ENCODE results near the gene VWC2L. TPM values are rescaled to one million over a fixed set of nuclear protein-coding genes. Genes with fewer than 3 reads are reported as not detected.

The VWC2L gene
- total RNA-seq, 1 experiment from 2014 or later: not detected

DNA sequence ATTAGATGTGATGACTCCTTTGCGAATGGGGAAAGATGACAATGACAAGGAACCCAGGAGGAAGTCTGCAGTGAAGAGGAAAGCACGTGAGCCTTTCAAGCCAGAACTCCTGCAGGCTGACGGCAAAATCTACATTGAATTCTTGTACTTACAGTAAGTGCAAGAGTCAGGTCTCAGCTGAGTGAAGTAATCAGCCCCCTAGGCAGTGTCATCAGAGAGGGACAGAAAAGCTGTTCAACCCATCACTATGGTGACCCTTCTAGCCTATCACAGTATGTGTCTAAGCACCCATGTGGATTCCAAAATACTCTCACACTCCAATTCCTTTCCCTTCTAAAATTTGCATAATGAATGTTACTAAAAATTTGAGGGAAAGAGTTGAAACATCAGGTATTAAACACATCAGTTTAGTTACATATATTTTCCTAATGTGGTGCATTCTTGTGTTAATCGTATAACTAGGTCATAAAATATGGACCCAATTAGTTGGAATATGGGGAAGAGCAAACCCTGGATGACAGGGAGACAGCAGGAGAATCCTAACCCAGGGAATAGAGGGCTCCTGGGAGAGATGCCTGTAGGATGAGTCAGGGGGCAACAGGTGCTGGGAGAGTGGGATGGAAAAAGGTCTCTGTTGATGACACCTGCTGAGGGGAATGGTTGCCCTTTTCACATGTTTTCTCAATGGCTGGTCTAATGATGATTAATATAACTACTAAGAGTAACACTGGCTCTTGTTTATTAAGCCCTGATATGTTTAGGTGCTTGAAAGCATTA, 39.5 kb downstream of the VWC2L start:
- no peak overlapping the region for H3K4me3 ChIP-seq
- intact Hi-C loops (cut with micrococcal nuclease; ENCODE audit: unreplicated experiment): no loop called here
- H4K20me1 ChIP-seq (ENCODE audit: insufficient read depth): no peaks in the 10 kb centered on the region; the same call in 1 of the 2 replicates
- no TSS peak for BruUV-seq (replicated peaks)
- H3F3A ChIP-seq (ENCODE audit: insufficient read depth, low read depth): no peaks in the 10 kb centered on the region
- no peak overlapping the region for H2AFZ ChIP-seq
- POLR2A ChIA-PET (ENCODE audit: unreplicated experiment): no interaction called here
- no peak overlapping the region for H3K27ac ChIP-seq
- H3K79me2 ChIP-seq (ENCODE audit: low read depth): no peaks in the 10 kb centered on the region
- H3K4me1 ChIP-seq (replicated peaks; ENCODE audit: insufficient read depth): no peaks in the 10 kb centered on the region
- H3K4me2 ChIP-seq: no peak overlapping the region
- H3K27me3 ChIP-seq (ENCODE audit: insufficient read depth, low read depth): no peaks in the 10 kb centered on the region
- no peaks in the 10 kb centered on the region for H3K9me2 ChIP-seq (ENCODE audit: insufficient read depth)
- H3K9me3 ChIP-seq (ENCODE audit: insufficient read depth, low read depth): no peaks in the 10 kb centered on the region
- DNase-seq: no peak
- CTCF ChIA-PET: no interaction called here
- no peak for TF ChIP-seq EZH2 (IDR thresholded peaks at IDR 0.05; ENCODE audit: low read depth)
- TF ChIP-seq, protein P1, sequence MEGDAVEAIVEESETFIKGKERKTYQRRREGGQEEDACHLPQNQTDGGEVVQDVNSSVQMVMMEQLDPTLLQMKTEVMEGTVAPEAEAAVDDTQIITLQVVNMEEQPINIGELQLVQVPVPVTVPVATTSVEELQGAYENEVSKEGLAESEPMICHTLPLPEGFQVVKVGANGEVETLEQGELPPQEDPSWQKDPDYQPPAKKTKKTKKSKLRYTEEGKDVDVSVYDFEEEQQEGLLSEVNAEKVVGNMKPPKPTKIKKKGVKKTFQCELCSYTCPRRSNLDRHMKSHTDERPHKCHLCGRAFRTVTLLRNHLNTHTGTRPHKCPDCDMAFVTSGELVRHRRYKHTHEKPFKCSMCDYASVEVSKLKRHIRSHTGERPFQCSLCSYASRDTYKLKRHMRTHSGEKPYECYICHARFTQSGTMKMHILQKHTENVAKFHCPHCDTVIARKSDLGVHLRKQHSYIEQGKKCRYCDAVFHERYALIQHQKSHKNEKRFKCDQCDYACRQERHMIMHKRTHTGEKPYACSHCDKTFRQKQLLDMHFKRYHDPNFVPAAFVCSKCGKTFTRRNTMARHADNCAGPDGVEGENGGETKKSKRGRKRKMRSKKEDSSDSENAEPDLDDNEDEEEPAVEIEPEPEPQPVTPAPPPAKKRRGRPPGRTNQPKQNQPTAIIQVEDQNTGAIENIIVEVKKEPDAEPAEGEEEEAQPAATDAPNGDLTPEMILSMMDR (conservative IDR thresholded peaks at IDR 0.05): no peak
- H3K36me3 ChIP-seq (ENCODE audit: low read depth): no peaks in the 10 kb centered on the region

DNA sequence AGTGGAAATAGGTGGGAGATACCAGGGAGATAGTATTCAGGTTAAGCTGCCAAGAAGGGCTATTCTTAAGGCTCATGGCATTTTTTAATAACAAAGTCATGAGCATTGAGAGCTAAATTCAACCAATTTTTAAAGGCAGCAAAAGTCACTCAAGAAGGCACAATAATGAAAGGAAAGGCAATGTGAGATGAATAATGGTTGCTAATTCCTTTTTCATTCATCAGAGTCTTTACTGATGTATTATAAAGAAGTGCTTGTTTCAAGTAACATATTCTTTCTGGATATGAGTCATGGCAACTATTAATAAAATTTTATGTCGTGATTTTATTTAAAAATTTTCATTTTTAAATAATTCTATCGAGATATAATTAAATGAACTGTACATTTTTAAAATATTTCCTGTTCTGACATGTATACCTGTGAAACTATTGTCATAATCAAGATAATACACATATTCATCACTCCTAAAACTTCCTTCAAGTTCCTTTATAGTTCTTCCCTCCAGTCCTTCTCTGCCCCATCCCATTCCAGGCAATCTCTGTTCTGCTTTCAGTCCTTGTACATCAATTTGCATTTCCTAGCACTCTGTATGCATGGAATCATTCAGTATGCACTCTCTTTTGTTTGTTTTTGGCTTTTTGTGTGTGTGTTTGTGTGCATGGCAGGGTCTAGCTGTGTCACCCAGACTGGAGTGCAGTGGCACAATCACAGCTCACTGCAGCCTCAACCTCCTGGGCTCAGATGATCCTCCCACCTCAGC, 40.8 kb downstream of the VWC2L start:
- no peaks in the 10 kb centered on the region for H3K79me2 ChIP-seq (ENCODE audit: low read depth)
- H3K27me3 ChIP-seq (ENCODE audit: insufficient read depth, low read depth): no peaks in the 10 kb centered on the region
- H3F3A ChIP-seq (ENCODE audit: insufficient read depth, low read depth): no peaks in the 10 kb centered on the region
- H3K9me2 ChIP-seq (ENCODE audit: insufficient read depth): no peaks in the 10 kb centered on the region
- CTCF ChIA-PET: no interaction called here
- H3K4me2 ChIP-seq: no peak overlapping the region
- no peaks in the 10 kb centered on the region for H3K4me1 ChIP-seq (replicated peaks; ENCODE audit: insufficient read depth)
- no peak overlapping the region for H3K27ac ChIP-seq
- TF ChIP-seq, protein P1 (conservative IDR thresholded peaks at IDR 0.05): no peak
- no peak for TF ChIP-seq EZH2 (IDR thresholded peaks at IDR 0.05; ENCODE audit: low read depth)
- H4K20me1 ChIP-seq (ENCODE audit: insufficient read depth): no peaks in the 10 kb centered on the region; the same call in 1 of the 2 replicates
- no peak overlapping the region for H3K4me3 ChIP-seq
- no peaks in the 10 kb centered on the region for H3K9me3 ChIP-seq (ENCODE audit: insufficient read depth, low read depth)
- intact Hi-C loops (cut with micrococcal nuclease; ENCODE audit: unreplicated experiment): no loop called here
- DNase-seq: no peak
- POLR2A ChIA-PET (ENCODE audit: unreplicated experiment): no interaction called here
- no TSS peak for BruUV-seq (replicated peaks)
- H2AFZ ChIP-seq: no peak overlapping the region
- H3K36me3 ChIP-seq (ENCODE audit: low read depth): no peaks in the 10 kb centered on the region

DNA sequence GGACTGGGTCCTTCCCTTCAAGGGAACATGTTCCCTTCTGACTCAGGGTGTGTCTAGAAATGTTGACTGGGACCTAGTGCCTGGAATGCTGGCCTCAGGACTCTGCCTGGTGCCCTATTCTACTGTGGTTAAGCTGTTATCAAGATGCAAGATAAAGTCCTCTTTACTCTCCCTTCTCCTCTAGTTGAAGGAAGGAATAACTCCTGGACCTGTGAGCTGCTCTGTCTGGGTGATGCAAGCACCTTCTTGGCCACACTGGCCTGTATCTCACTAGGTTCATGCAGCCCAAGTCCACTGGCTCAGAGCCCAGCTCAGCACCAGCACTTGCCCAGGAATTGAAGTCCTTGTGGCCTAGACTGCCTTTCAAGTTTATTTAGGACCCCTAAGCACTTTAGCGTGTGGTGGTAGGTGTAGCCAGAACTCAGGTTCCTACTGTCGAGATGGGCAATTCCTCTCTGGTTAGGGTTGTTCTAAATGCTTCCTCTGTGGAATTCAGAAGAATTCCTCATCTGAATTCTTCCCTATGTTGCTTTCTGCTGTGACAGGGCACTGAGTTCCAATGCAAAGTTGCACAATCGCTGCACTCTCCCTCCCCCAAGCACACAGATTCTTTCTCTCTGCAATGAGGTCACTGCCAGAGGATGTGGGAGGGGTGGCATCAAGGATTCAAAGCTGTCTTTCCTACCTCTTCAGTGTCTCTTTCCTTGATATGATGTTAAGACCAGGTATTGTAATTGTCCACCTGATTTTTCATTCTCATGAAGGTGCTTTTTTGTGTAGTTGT, 54.7 kb downstream of the VWC2L start:
- no peak overlapping the region for H3K27ac ChIP-seq
- H3K36me3 ChIP-seq (ENCODE audit: low read depth): no peaks in the 10 kb centered on the region
- ChIA-PET POLR2A (ENCODE audit: unreplicated experiment) (no interaction called here), CTCF (no interaction called here)
- no peaks in the 10 kb centered on the region for H4K20me1 ChIP-seq (ENCODE audit: insufficient read depth)
- no TSS peak for BruUV-seq (replicated peaks)
- intact Hi-C loops (cut with micrococcal nuclease; ENCODE audit: unreplicated experiment): no loop called here
- H3K4me2 ChIP-seq: no peak overlapping the region
- no peaks in the 10 kb centered on the region for H3K79me2 ChIP-seq (ENCODE audit: low read depth)
- H3F3A ChIP-seq (ENCODE audit: insufficient read depth, low read depth): no peaks in the 10 kb centered on the region
- peak in 1 of 2 experiments; percentile 23 for DNase-seq
- no peaks in the 10 kb centered on the region for H3K9me3 ChIP-seq (ENCODE audit: insufficient read depth, low read depth)
- no peaks in the 10 kb centered on the region for H3K27me3 ChIP-seq (ENCODE audit: insufficient read depth, low read depth)
- H3K4me3 ChIP-seq: no peak overlapping the region
- TF ChIP-seq EZH2 (IDR thresholded peaks at IDR 0.05; ENCODE audit: low read depth): no peak
- TF ChIP-seq, protein P1 (conservative IDR thresholded peaks at IDR 0.05): no peak
- H2AFZ ChIP-seq: no peak overlapping the region
- no peaks in the 10 kb centered on the region for H3K4me1 ChIP-seq (replicated peaks; ENCODE audit: insufficient read depth)
- H3K9me2 ChIP-seq (ENCODE audit: insufficient read depth): no peaks in the 10 kb centered on the region; the same call in 1 of the 2 replicates
